Lower leg skin (tissue), 4 donors: Measurements from ENCODE around the gene WNK2. TPM values are rescaled to one million over a fixed set of nuclear protein-coding genes. Genes with fewer than 3 reads are reported as not detected.

Source experiments
- DNase-seq, 2 donors: peaks; one replicate each; pipeline ENCODE4 v3.0.0-alpha.2; 2019; ENCODE audit warnings: low spot score in 2 of 2
- H3K4me3 ChIP-seq: fragments of 200-600 bp; sonication (generic); 2 replicates; pipeline ENCODE4 v1.5.1; 2017; ENCODE audit warnings: mild to moderate bottlenecking, low read depth; ENCODE audit not compliant: poor library complexity, severe bottlenecking
- CTCF ChIP-seq, 3 donors: fragments of 450-650 bp; IDR thresholded peaks; one replicate each; pipeline ENCODE4 v1.5.1; 2016; ENCODE audit warnings: antibody characterized with exemption in 3 of 3, mild to moderate bottlenecking in 3 of 3, moderate library complexity in 2 of 3
- POLR2A ChIP-seq, 2 donors: fragments of 450-650 bp; IDR thresholded peaks; one replicate each; pipeline ENCODE4 v1.6.1; 2016 to 2017; ENCODE audit warnings: antibody characterized with exemption in 2 of 2, mild to moderate bottlenecking in 1 of 2, moderate library complexity in 1 of 2
- WGBS, 2 donors: methylation state at CpG; one replicate each; pipeline ENCODE4 v1.1.5; 2018; 5-methylcytosine and 5-hydroxymethylcytosine counted together
- intact Hi-C: fragments of 100-400 bp; cut with DNase I; formaldehyde crosslinking; loops from one replicate; pipeline ENCODE4 v1.15.0; 2023; ENCODE audit warnings: low total_unique reads
- total RNA-seq, 4 donors: library from RNA; depleted of rRNA; stranded (reverse); fragments of >200 nt; gene quantifications; one replicate each; pipeline ENCODE4 v1.1.0, GENCODE V29; 2016

The WNK2 gene
- total RNA-seq, 4 donors from 2014 or later: 35.3 to 53.6 (median 42.6) TPM

- no peak overlapping the region for H3K4me3 ChIP-seq
- intact Hi-C loops: no loop called here
- WGBS, 2 donors: 90 to 92% methylated on average over 5 to 6 of the region's 6 CpGs
- no peak for DNase-seq
- TF ChIP-seq POLR2A (IDR thresholded peaks at IDR 0.05) (no peak), CTCF (IDR thresholded peaks at IDR 0.05) (no peak)
Measured at GRCh38 chr9:93218161-93218560, 34.2 kb downstream of the WNK2 start.

- 89 to 93% methylated on average over 11 of the region's 11 CpGs for WGBS, 2 donors
- TF ChIP-seq CTCF (IDR thresholded peaks at IDR 0.05) (no peak), POLR2A (IDR thresholded peaks at IDR 0.05) (no peak)
- intact Hi-C loops: no loop called here
- H3K4me3 ChIP-seq: no peak overlapping the region
- DNase-seq: no peak
Measured at GRCh38 chr9:93218671-93219420, 34.9 kb downstream of the WNK2 start.

GRCh38 chr9:93219692-93220091 lies 35.8 kb downstream of the WNK2 start:
- TF ChIP-seq CTCF (IDR thresholded peaks at IDR 0.05): no peak
- TF ChIP-seq POLR2A (IDR thresholded peaks at IDR 0.05): no peak
- no peak for DNase-seq
- no peak overlapping the region for H3K4me3 ChIP-seq
- intact Hi-C loops: no loop called here
- WGBS, 2 donors: 81 to 100% methylated on average over 2 to 5 of the region's 5 CpGs

GRCh38 chr9:93220627-93221026 lies 36.7 kb downstream of the WNK2 start:
- intact Hi-C loops: no loop called here
- TF ChIP-seq POLR2A (IDR thresholded peaks at IDR 0.05) (no peak), CTCF (IDR thresholded peaks at IDR 0.05) (no peak)
- WGBS, 2 donors: 83 to 88% methylated on average over 4 of the region's 4 CpGs

GRCh38 chr9:93221044-93221443 lies 37.1 kb downstream of the WNK2 start:
- 91 to 94% methylated on average over 7 to 9 of the region's 9 CpGs for WGBS, 2 donors
- no peak overlapping the region for H3K4me3 ChIP-seq
- intact Hi-C loops: no loop called here
- TF ChIP-seq CTCF (IDR thresholded peaks at IDR 0.05): no peak
- no peak for TF ChIP-seq POLR2A (IDR thresholded peaks at IDR 0.05)
- no peak for DNase-seq

More at GRCh38 chr9:93220627-93221026, 36.7 kb downstream of the WNK2 start:
- no peak for DNase-seq
- no peak overlapping the region for H3K4me3 ChIP-seq

- intact Hi-C loops: no loop called here
- no peak overlapping the region for H3K4me3 ChIP-seq
- WGBS, 2 donors: 69 to 78% methylated on average over 7 of the region's 7 CpGs
- TF ChIP-seq CTCF (IDR thresholded peaks at IDR 0.05): no peak
- no peak for TF ChIP-seq POLR2A (IDR thresholded peaks at IDR 0.05)
- no peak for DNase-seq
Measured at GRCh38 chr9:93222890-93223259, 38.9 kb downstream of the WNK2 start.
